ENCODE data around the gene KCNE2.

KCNE2 gene

DNA sequence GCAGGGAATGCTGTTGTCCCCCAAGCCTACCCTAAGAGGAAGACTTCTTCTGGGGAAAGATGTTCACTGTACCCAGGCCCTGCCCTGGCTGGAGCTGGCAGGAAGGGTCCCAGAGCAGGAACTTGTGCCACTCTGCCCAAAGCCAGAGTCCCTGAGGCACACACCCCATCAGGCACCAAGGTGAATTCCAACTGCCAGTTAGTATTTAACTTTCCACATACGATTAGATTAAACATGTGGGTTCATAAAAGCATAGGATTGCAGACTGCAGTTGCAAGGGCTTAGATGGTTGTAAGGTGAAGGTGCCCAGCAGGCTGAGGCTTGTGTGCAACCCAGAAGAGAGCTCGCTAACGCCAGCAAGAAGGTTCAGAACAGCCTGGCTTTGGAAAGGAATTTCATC lies at the start of gene KCNE2:
TSS of gene KCNE2 (plus strand) at position 274 of the 400 bp plus-strand sequence. CDS start 6,473 bp downstream, outside the sequence.
- no peak for TF ChIP-seq CTCF (IDR thresholded peaks at IDR 0.05; ENCODE audit: unreplicated experiment in 3 of 3)
- H3K27ac Mint-ChIP-seq: no peak within 1 kb of the TSS
- H3K27me3 Mint-ChIP-seq (ENCODE audit: low read depth): peaks cover 7% of the 10 kb centered on the region
- H3K9me3 Mint-ChIP-seq: peaks cover 3% of the 10 kb centered on the region
- no peaks in the 10 kb centered on the region for H3K36me3 Mint-ChIP-seq (ENCODE audit: low read depth)
- H3K4me3 Mint-ChIP-seq: no peak within 1 kb of the TSS
- no peaks in the 10 kb centered on the region for H3K4me1 Mint-ChIP-seq

DNA sequence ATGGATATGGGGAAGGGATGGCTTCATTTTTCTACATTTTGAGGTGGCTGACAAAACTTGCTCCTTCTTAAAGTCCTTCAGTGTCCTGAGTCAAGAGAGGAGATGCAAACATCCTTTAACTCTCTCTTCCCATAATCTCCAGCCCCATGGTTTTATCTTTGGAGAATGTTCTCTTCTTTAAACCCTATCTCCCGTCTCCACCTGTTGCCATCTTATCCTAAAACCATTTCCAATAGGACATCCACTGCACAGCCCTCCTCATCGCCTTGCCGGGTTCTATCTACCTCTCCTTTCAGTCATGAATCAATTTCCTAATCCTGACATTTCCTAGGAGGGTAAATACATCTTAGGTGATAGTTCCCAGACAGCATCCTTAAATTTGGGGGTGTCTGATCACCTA lies 44.2 kb upstream of the KCNE2 start:
- H3K4me1 Mint-ChIP-seq: no peaks in the 10 kb centered on the region
- no peaks in the 10 kb centered on the region for H3K36me3 Mint-ChIP-seq (ENCODE audit: low read depth)
- no peak overlapping the region for H3K27ac Mint-ChIP-seq
- H3K27me3 Mint-ChIP-seq (ENCODE audit: low read depth): peaks cover 3% of the 10 kb centered on the region
- no peak overlapping the region for H3K4me3 Mint-ChIP-seq
- no peaks in the 10 kb centered on the region for H3K9me3 Mint-ChIP-seq
- TF ChIP-seq CTCF (IDR thresholded peaks at IDR 0.05; ENCODE audit: unreplicated experiment in 3 of 3): no peak

GRCh38 chr21:34320011-34320410 lies 43.8 kb upstream of the KCNE2 start:
- H3K4me1 Mint-ChIP-seq: no peaks in the 10 kb centered on the region
- no peak for TF ChIP-seq CTCF (IDR thresholded peaks at IDR 0.05; ENCODE audit: unreplicated experiment in 3 of 3)
- no peak overlapping the region for H3K27ac Mint-ChIP-seq
- H3K36me3 Mint-ChIP-seq (ENCODE audit: low read depth): no peaks in the 10 kb centered on the region
- H3K27me3 Mint-ChIP-seq (ENCODE audit: low read depth): peaks cover 3% of the 10 kb centered on the region
- no peak overlapping the region for H3K4me3 Mint-ChIP-seq
- H3K9me3 Mint-ChIP-seq: no peaks in the 10 kb centered on the region

DNA sequence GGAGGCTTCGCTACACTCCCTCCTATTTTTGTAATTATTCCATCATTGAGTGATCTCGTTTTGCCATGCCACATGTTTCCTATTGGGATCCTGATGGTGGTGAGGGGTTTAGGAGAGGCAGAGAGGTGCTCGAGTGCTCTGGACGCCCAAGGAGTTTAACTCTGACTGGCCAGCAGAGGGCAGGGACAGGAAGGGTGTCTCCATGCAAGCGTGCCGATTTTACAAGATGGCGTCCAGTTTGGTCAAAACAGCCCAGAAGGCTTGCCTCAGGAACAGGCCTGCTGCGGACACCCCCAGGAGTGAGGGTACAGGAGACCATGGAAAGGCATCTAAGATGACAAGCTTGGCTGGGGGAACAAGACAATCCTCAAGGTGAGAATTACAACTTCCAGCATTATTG lies 33.8 kb upstream of the KCNE2 start:
- TF ChIP-seq CTCF (IDR thresholded peaks at IDR 0.05; ENCODE audit: unreplicated experiment in 3 of 3): no peak
- H3K9me3 Mint-ChIP-seq: peaks cover 7% of the 10 kb centered on the region
- peaks cover 3% of the 10 kb centered on the region for H3K27me3 Mint-ChIP-seq (ENCODE audit: low read depth)
- no peak overlapping the region for H3K4me3 Mint-ChIP-seq
- no peaks in the 10 kb centered on the region for H3K36me3 Mint-ChIP-seq (ENCODE audit: low read depth)
- no peaks in the 10 kb centered on the region for H3K4me1 Mint-ChIP-seq
- no peak overlapping the region for H3K27ac Mint-ChIP-seq

DNA sequence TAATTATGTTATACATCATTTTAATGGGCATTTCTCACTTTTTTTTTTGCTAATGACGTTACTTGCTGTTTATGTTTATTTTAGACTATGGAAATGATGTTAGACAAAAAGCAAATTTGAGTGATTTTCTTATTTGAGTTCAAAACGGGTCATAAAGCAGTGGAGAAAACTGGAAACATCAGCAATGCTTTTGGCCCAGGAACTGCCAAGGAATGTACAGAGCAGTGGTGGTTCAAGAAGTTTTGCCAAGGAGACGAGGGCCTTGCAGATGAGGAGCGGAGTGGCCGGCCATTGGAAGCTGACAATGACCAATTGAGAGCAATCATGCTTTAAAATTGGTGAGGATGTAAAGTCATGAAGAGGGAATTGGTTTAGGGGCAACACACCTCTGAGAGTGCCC lies 32.1 kb upstream of the KCNE2 start:
- H3K9me3 Mint-ChIP-seq: peaks cover 7% of the 10 kb centered on the region
- no peak overlapping the region for H3K4me3 Mint-ChIP-seq
- no peaks in the 10 kb centered on the region for H3K4me1 Mint-ChIP-seq
- H3K27me3 Mint-ChIP-seq (ENCODE audit: low read depth): peaks cover 5% of the 10 kb centered on the region
- H3K36me3 Mint-ChIP-seq (ENCODE audit: low read depth): no peaks in the 10 kb centered on the region
- no peak overlapping the region for H3K27ac Mint-ChIP-seq
- TF ChIP-seq CTCF (IDR thresholded peaks at IDR 0.05; ENCODE audit: unreplicated experiment in 3 of 3): no peak

DNA sequence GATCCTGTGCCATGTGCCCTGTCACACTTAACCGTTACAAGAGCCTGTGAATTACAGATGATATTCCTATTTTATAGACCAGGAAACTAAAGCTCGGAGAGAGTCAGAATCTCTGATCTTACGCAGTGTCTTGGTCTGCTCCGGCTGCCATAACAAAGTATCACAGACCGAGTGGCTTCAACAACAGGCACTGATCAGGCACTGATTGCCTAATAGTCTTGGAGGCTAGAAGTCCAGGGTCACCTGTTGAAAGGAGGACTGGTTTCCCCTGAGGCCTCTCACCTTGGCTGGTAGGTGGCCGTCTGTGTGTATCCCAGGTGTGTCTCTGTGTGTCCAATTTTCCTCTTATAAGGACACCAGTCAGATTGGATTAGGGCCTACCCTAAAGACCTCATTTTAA lies 31.5 kb upstream of the KCNE2 start:
- H3K36me3 Mint-ChIP-seq (ENCODE audit: low read depth): no peaks in the 10 kb centered on the region
- peaks cover 10% of the 10 kb centered on the region for H3K27me3 Mint-ChIP-seq (ENCODE audit: low read depth)
- peaks cover 7% of the 10 kb centered on the region for H3K9me3 Mint-ChIP-seq
- H3K4me3 Mint-ChIP-seq: no peak overlapping the region
- H3K4me1 Mint-ChIP-seq: no peaks in the 10 kb centered on the region
- no peak for TF ChIP-seq CTCF (IDR thresholded peaks at IDR 0.05; ENCODE audit: unreplicated experiment in 3 of 3)
- no peak overlapping the region for H3K27ac Mint-ChIP-seq

Data from nephron (organoid).